Measurements from ENCODE around the gene MPP7. TPM values are rescaled to one million over a fixed set of nuclear protein-coding genes. Genes with fewer than 3 reads are reported as not detected.

Gene MPP7
- total RNA-seq, 1 experiment from 2014 or later, result 79.4 TPM

- Mint-ChIP-seq H3K27me3 (ENCODE audit: insufficient read depth, unreplicated experiment) (no peaks in the 10 kb centered on the region), H3K36me3 (ENCODE audit: insufficient read depth, unreplicated experiment) (no peaks in the 10 kb centered on the region), H3K27ac (ENCODE audit: unreplicated experiment) (no peak overlapping the region), H3K9me3 (ENCODE audit: unreplicated experiment) (no peaks in the 10 kb centered on the region), H3K4me3 (ENCODE audit: unreplicated experiment) (no peak overlapping the region), H3K4me1 (ENCODE audit: low read depth, unreplicated experiment) (peaks cover 9% of the 10 kb centered on the region)
- no peak for DNase-seq
- CTCF ChIA-PET, result no interaction called here
- TF ChIP-seq CTCF (IDR thresholded peaks at IDR 0.05; ENCODE audit: insufficient read depth in 1 of 2, low read depth in 1 of 2, low read length in 1 of 2, severe bottlenecking in 1 of 2, unreplicated experiment in 1 of 2), result no peak
- no peaks in the 10 kb centered on the region for H3K27me3 ChIP-seq (replicated peaks; ENCODE audit: control insufficient read depth, insufficient read depth, low read length)
- no peak overlapping the region for H3K4me3 ChIP-seq (ENCODE audit: low read depth, low read length)
- H3K4me1 ChIP-seq, result no peaks in the 10 kb centered on the region; the same call in 1 of the 2 replicates
- intact Hi-C loops (cut with micrococcal nuclease; ENCODE audit: unreplicated experiment), result no loop called here
- no TSS peak for BruUV-seq (replicated peaks)
- no peaks in the 10 kb centered on the region for H3K9me3 ChIP-seq
- no peaks in the 10 kb centered on the region for H3K36me3 ChIP-seq (ENCODE audit: control insufficient read depth, insufficient read depth, low read length)
- POLR2A ChIA-PET, result interaction anchor here (0.8 kb wide), 1 partner anchor 16 kb away, joined by 3 read pairs; the partner anchor contains the start of gene MPP7
Observed at GRCh38 chr10:28318626-28319025, 15.8 kb upstream of the MPP7 start.

- H3K9me3 Mint-ChIP-seq (ENCODE audit: unreplicated experiment), result no peaks in the 10 kb centered on the region
- Histone ChIP-seq H3K9me3 (no peaks in the 10 kb centered on the region), H3K36me3 (ENCODE audit: control insufficient read depth, insufficient read depth, low read length) (no peaks in the 10 kb centered on the region), H3K4me3 (ENCODE audit: low read depth, low read length) (no peak overlapping the region), H3K27me3 (replicated peaks; ENCODE audit: control insufficient read depth, insufficient read depth, low read length) (no peaks in the 10 kb centered on the region), H3K4me1 (no peaks in the 10 kb centered on the region; the same call in 1 of the 2 replicates)
- DNase-seq, result no peak
- ChIA-PET POLR2A (interaction anchor here (0.8 kb wide), 1 partner anchor 15 kb away, joined by 3 read pairs; the partner anchor contains the start of gene MPP7), CTCF (no interaction called here)
- BruUV-seq (replicated peaks), result no TSS peak
- TF ChIP-seq CTCF (IDR thresholded peaks at IDR 0.05; ENCODE audit: insufficient read depth in 1 of 2, low read depth in 1 of 2, low read length in 1 of 2, severe bottlenecking in 1 of 2, unreplicated experiment in 1 of 2), result no peak
- no peak overlapping the region for H3K4me3 Mint-ChIP-seq (ENCODE audit: unreplicated experiment)
- no peaks in the 10 kb centered on the region for H3K36me3 Mint-ChIP-seq (ENCODE audit: insufficient read depth, unreplicated experiment)
- intact Hi-C loops (cut with micrococcal nuclease; ENCODE audit: unreplicated experiment), result no loop called here
- peaks cover 9% of the 10 kb centered on the region for H3K4me1 Mint-ChIP-seq (ENCODE audit: low read depth, unreplicated experiment)
- H3K27me3 Mint-ChIP-seq (ENCODE audit: insufficient read depth, unreplicated experiment), result no peaks in the 10 kb centered on the region
- H3K27ac Mint-ChIP-seq (ENCODE audit: unreplicated experiment), result no peak overlapping the region
Observed at GRCh38 chr10:28317760-28318159, 14.9 kb upstream of the MPP7 start.

GRCh38 chr10:28316696-28317095, 13.8 kb upstream of the MPP7 start:
- no peaks in the 10 kb centered on the region for H3K36me3 Mint-ChIP-seq (ENCODE audit: insufficient read depth, unreplicated experiment)
- no peaks in the 10 kb centered on the region for H3K36me3 ChIP-seq (ENCODE audit: control insufficient read depth, insufficient read depth, low read length)
- H3K27me3 Mint-ChIP-seq (ENCODE audit: insufficient read depth, unreplicated experiment), result no peaks in the 10 kb centered on the region
- no TSS peak for BruUV-seq (replicated peaks)
- H3K4me3 Mint-ChIP-seq (ENCODE audit: unreplicated experiment), result no peak overlapping the region
- POLR2A ChIA-PET, result no interaction called here
- H3K4me3 ChIP-seq (ENCODE audit: low read depth, low read length), result no peak overlapping the region
- CTCF ChIA-PET, result interaction anchor here (1.6 kb wide), 1 partner anchor 14 kb away, joined by 8 read pairs; the partner anchor contains the start of gene MPP7
- H3K9me3 ChIP-seq, result no peaks in the 10 kb centered on the region
- TF ChIP-seq CTCF (IDR thresholded peaks at IDR 0.05; ENCODE audit: insufficient read depth in 1 of 2, low read depth in 1 of 2, low read length in 1 of 2, severe bottlenecking in 1 of 2, unreplicated experiment in 1 of 2), result no peak
- intact Hi-C loops (cut with micrococcal nuclease; ENCODE audit: unreplicated experiment), result no loop called here
- DNase-seq, result no peak
- H3K27ac Mint-ChIP-seq (ENCODE audit: unreplicated experiment), result no peak overlapping the region
- peaks cover 9% of the 10 kb centered on the region for H3K9me3 Mint-ChIP-seq (ENCODE audit: unreplicated experiment)
- H3K4me1 Mint-ChIP-seq (ENCODE audit: low read depth, unreplicated experiment), result no peaks in the 10 kb centered on the region
- no peaks in the 10 kb centered on the region for H3K27me3 ChIP-seq (replicated peaks; ENCODE audit: control insufficient read depth, insufficient read depth, low read length)
- H3K4me1 ChIP-seq, result no peaks in the 10 kb centered on the region; the same call in 1 of the 2 replicates
